ENCODE data around the gene CFLAR.

CFLAR gene

GRCh38 chr2:201205515-201205849 lies 89.5 kb downstream of the CFLAR start:
- no peak for DNase-seq (ENCODE audit: low read depth in 1 of 2, low spot score in 1 of 2)

GRCh38 chr2:201208563-201209252 lies 92.7 kb downstream of the CFLAR start:
- no peak for DNase-seq (ENCODE audit: low read depth in 1 of 2, low spot score in 1 of 2)

DNA sequence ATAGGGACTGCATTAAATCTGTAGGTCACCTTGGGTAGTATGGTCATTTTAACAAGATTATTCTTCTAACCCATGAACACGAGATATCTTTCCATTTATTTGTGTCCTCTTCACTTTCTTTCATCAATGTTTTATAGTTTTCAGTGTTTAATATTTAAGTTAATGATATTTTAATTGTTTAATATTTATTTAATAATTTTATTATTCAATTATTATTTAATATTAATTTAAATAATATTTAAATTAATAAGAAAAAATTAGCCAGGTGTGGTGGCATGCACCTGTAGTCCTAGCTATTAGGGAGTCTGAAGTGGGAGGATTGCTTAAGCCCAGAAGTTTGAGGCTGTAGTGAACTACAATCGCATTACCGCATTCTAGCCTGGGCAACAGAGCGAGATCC lies 100.0 kb downstream of the CFLAR start:
- DNase-seq (ENCODE audit: low read depth in 1 of 2, low spot score in 1 of 2), result no peak

DNA sequence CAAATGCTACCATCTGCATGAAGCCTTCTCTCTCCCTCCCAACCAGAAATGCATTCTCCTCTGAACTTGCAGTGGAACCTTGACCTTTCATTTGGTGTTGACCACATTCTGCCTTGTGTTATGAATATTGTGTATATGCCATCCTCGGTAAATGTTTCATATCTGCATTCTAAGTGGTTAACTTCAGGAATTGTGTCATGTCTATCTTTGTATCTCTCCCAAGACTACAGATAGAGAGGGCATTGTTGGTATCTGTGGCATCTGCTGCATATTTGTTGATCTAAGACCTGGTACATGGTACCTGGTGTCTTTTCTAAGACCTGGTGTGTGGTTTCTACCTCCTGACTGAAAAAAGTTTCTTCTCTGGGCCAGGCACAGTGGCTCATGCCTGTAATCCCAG lies 101.0 kb downstream of the CFLAR start:
- no peak for DNase-seq (ENCODE audit: low read depth in 1 of 2, low spot score in 1 of 2)

- no peak for DNase-seq (ENCODE audit: low read depth in 1 of 2, low spot score in 1 of 2)
Measured at GRCh38 chr2:201218780-201219179, 102.8 kb downstream of the CFLAR start.

DNA sequence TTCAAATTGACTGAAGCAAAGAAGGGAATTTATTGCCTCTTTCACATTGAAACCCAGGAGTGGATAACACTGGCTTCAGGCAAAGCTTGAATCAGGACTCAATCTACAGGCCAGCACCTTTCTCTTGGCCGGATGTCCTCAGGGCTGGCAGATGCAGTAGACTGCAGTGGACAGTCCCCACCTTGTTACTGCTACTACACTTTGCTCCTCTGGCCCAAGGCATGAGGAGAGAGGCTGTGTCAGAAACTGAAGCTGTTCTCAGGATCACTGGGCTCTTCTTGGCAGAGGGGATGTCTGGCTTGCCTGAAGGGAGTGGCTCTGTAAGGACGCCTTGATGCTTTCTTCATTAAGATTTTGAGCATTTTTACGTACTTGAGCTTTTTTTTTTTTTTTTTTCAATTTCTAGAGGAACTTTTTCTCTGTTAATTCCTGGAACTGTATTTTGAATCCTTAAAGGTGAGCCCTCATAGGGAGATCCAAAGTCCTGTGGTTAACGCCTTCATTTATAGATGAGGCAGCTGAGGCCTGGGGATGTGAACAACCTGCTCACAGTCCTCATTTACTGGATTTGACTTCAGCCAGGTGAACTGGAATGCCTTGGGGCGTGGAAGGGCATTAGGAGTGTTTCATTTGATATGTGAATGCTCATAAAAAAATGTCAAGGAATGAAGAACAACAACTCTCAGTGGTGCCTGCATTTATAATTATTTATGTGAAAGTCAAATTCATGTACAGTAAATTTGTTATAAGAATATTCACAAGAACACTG lies 103.5 kb downstream of the CFLAR start:
- no peak for DNase-seq (ENCODE audit: low read depth in 1 of 2, low spot score in 1 of 2)

DNA sequence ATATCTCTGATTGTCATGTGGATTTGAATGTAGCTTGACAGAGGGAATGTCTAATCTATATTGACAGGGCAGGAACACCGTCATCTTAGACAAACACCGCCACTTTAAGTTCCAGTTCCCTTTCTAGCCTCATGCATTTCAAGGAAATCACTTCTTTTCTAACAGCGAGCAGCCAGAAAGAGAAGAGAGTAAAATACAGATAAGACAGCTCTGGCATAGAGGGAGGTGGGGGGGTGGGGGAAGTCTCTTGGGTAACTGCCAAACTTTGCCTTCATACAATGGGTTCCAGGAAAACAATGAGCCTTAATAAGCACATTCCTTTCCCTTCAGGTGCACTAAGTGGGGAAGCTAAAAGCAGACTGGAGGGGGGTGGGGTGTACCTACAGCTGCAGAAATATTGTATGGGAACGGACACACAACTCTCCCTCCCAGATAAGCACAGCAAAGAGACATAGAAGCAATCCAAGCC lies 104.2 kb downstream of the CFLAR start:
- DNase-seq (ENCODE audit: low read depth in 1 of 2, low spot score in 1 of 2), result no peak

DNA sequence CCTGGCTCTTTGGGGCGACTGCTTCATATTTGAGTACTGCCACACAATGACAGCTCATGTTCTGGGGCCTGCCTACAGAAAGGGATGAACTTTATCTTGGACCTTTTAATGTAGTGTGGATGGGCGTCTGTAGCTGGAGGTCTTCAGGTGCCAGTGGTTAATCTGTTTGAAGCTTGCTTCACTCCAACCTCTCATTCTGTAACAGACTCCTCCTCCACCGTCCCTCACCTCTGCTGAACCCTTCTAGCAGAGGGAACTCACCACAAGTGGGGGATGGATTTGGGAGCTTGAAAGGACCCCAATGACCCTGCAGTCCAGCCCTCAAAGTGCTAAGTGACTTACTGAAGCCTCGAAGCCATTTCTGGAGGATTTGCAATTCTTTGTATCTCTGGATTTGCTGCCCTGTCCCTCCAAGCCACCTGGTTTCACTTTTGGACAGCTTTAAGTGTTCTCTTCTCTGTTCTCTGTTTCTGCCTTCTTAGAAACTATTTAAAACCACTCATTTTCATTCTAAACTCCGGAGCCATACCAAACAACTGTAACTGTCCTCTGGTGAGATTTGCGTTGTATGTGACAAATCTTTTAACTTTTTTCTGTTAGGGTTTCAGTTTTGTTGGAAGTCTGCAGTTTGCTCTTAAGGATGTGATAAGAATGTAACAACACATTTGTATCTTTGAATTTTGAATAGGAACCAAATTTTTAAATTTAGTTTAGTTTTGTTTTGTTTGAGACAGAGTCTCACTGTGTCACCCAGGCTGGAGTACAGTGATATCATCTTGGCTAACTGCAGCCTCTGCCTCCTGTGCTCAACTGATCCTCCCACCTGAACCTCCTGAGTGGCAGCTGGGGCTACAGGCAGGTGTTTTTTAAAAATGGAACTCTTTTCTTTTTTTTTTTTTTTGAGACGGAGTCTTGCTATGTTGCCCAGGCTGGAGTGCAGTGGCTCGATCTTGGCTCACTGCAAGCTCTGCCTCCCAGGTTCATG lies 107.4 kb downstream of the CFLAR start:
- DNase-seq (ENCODE audit: low read depth in 1 of 2, low spot score in 1 of 2), result no peak

Data from stimulated activated CD4-positive, alpha-beta T cell treated with anti-CD3 and anti-CD28 coated beads, Interleukin-15, amount 100 ng/mL, for 1 hour (primary cell).